ENCODE data around the gene HERC2. TPM values are rescaled to one million over a fixed set of nuclear protein-coding genes. Genes with fewer than 3 reads are reported as not detected.
"Not testable (repeated sequence)": the region's sequence is repeated elsewhere in the genome, so short reads cannot be mapped to it uniquely, and the experiment has no call there.

HERC2 gene
- total RNA-seq, 1 experiment from 2014 or later: 19.7 TPM

GRCh38 chr15:28178727-28179126 lies 143.3 kb downstream of the HERC2 start:
- H3K4me1 Mint-ChIP-seq (ENCODE audit: low read depth, unreplicated experiment): no peaks in the 10 kb centered on the region
- intact Hi-C loops (cut with micrococcal nuclease; ENCODE audit: unreplicated experiment): no loop called here
- no peaks in the 10 kb centered on the region for H3K27me3 Mint-ChIP-seq (ENCODE audit: unreplicated experiment)
- no peak for TF ChIP-seq CTCF (IDR thresholded peaks at IDR 0.05; ENCODE audit: unreplicated experiment)
- no peaks in the 10 kb centered on the region for H3K9me3 Mint-ChIP-seq (ENCODE audit: low read depth, unreplicated experiment)
- BruUV-seq (replicated peaks): no TSS peak
- DNase-seq: no peak
- H3K27ac Mint-ChIP-seq (ENCODE audit: unreplicated experiment): no peak overlapping the region
- H3K4me3 Mint-ChIP-seq (ENCODE audit: low read depth, unreplicated experiment): no peak overlapping the region
- H3K36me3 Mint-ChIP-seq (ENCODE audit: insufficient read depth, unreplicated experiment): no peaks in the 10 kb centered on the region
- CTCF ChIA-PET: no interaction called here

GRCh38 chr15:28178290-28178689 lies 143.7 kb downstream of the HERC2 start:
- intact Hi-C loops (cut with micrococcal nuclease; ENCODE audit: unreplicated experiment): no loop called here
- Mint-ChIP-seq H3K27ac (ENCODE audit: unreplicated experiment) (no peak overlapping the region), H3K4me3 (ENCODE audit: low read depth, unreplicated experiment) (no peak overlapping the region), H3K27me3 (ENCODE audit: unreplicated experiment) (no peaks in the 10 kb centered on the region), H3K9me3 (ENCODE audit: low read depth, unreplicated experiment) (no peaks in the 10 kb centered on the region), H3K4me1 (ENCODE audit: low read depth, unreplicated experiment) (no peaks in the 10 kb centered on the region), H3K36me3 (ENCODE audit: insufficient read depth, unreplicated experiment) (no peaks in the 10 kb centered on the region)
- BruUV-seq (replicated peaks): no TSS peak
- TF ChIP-seq CTCF (IDR thresholded peaks at IDR 0.05; ENCODE audit: unreplicated experiment): no peak
- DNase-seq: no peak
- CTCF ChIA-PET: no interaction called here

GRCh38 chr15:28169366-28169765 lies 152.6 kb downstream of the HERC2 start:
- no peaks in the 10 kb centered on the region for H3K9me3 Mint-ChIP-seq (ENCODE audit: low read depth, unreplicated experiment)
- no peaks in the 10 kb centered on the region for H3K27me3 Mint-ChIP-seq (ENCODE audit: unreplicated experiment)
- H3K4me1 Mint-ChIP-seq (ENCODE audit: low read depth, unreplicated experiment): no peaks in the 10 kb centered on the region
- DNase-seq: no peak
- CTCF ChIA-PET: no interaction called here
- H3K27ac Mint-ChIP-seq (ENCODE audit: unreplicated experiment): no peak overlapping the region
- no TSS peak for BruUV-seq (replicated peaks)
- intact Hi-C loops (cut with micrococcal nuclease; ENCODE audit: unreplicated experiment): no loop called here
- H3K4me3 Mint-ChIP-seq (ENCODE audit: low read depth, unreplicated experiment): no peak overlapping the region
- H3K36me3 Mint-ChIP-seq (ENCODE audit: insufficient read depth, unreplicated experiment): peaks cover 5% of the 10 kb centered on the region
- TF ChIP-seq CTCF (IDR thresholded peaks at IDR 0.05; ENCODE audit: unreplicated experiment): no peak

- DNase-seq; intact Hi-C loops (cut with micrococcal nuclease; ENCODE audit: unreplicated experiment); BruUV-seq (replicated peaks); H3K9me3 Mint-ChIP-seq (ENCODE audit: low read depth, unreplicated experiment); CTCF ChIA-PET; H3K4me3 Mint-ChIP-seq (ENCODE audit: low read depth, unreplicated experiment); H3K27me3 Mint-ChIP-seq (ENCODE audit: unreplicated experiment); H3K36me3 Mint-ChIP-seq (ENCODE audit: insufficient read depth, unreplicated experiment); H3K27ac Mint-ChIP-seq (ENCODE audit: unreplicated experiment); H3K4me1 Mint-ChIP-seq (ENCODE audit: low read depth, unreplicated experiment): not testable (repeated sequence)
Observed at GRCh38 chr15:28168405-28169121, 153.4 kb downstream of the HERC2 start.

GRCh38 chr15:28167042-28167441 lies 154.9 kb downstream of the HERC2 start:
- no peak overlapping the region for H3K4me3 Mint-ChIP-seq (ENCODE audit: low read depth, unreplicated experiment)

More at GRCh38 chr15:28167042-28167441, 154.9 kb downstream of the HERC2 start:
- BruUV-seq (replicated peaks): no TSS peak
- Mint-ChIP-seq H3K36me3 (ENCODE audit: insufficient read depth, unreplicated experiment) (peaks cover 5% of the 10 kb centered on the region), H3K27ac (ENCODE audit: unreplicated experiment) (no peak overlapping the region), H3K9me3 (ENCODE audit: low read depth, unreplicated experiment) (no peaks in the 10 kb centered on the region), H3K4me1 (ENCODE audit: low read depth, unreplicated experiment) (no peaks in the 10 kb centered on the region), H3K27me3 (ENCODE audit: unreplicated experiment) (no peaks in the 10 kb centered on the region)
- no peak for TF ChIP-seq CTCF (IDR thresholded peaks at IDR 0.05; ENCODE audit: unreplicated experiment)
- no peak for DNase-seq
- CTCF ChIA-PET: no interaction called here
- intact Hi-C loops (cut with micrococcal nuclease; ENCODE audit: unreplicated experiment): no loop called here

Measured in Calu3 (cell line).